NCI-H146 treated with DMSO at 0.1 percent for 48 hours (cell line): Measurements from ENCODE around the gene IL3.

Experiments used
- DNase-seq: peaks from one replicate; lab custom pipeline; 2025; ENCODE audit not compliant: unreplicated experiment; lab: John Stamatoyannopoulos, UW

The IL3 gene

GRCh38 chr5:132056610-132057497 lies 3.6 kb upstream of the IL3 start:
- DNase-seq, result no peak

- DNase-seq, result no peak
Measured at GRCh38 chr5:132057498-132058255, 2.8 kb upstream of the IL3 start.

GRCh38 chr5:132058646-132059042 lies 1.8 kb upstream of the IL3 start:
- DNase-seq, result no peak

- DNase-seq, result no peak
Measured at GRCh38 chr5:132059043-132059695, 1.3 kb upstream of the IL3 start.

GRCh38 chr5:132059696-132060500 lies 557 bp upstream of the IL3 start:
- no peak for DNase-seq

- DNase-seq, result no peak
Measured at GRCh38 chr5:132063090-132063911, 2.8 kb downstream of the IL3 start.

- DNase-seq, result no peak
Measured at GRCh38 chr5:132064140-132064539, 3.7 kb downstream of the IL3 start.

- DNase-seq, result peak; percentile 3
Measured at GRCh38 chr5:132064738-132065331, 4.4 kb downstream of the IL3 start.

GRCh38 chr5:132065351-132065937 lies 5.0 kb downstream of the IL3 start:
- DNase-seq, result peak; percentile 1

GRCh38 chr5:132065951-132066701 lies 5.7 kb downstream of the IL3 start:
- DNase-seq, result no peak

GRCh38 chr5:132066871-132067270 lies 6.4 kb downstream of the IL3 start:
- DNase-seq, result no peak

GRCh38 chr5:132067451-132067850 lies 7.0 kb downstream of the IL3 start:
- no peak for DNase-seq

GRCh38 chr5:132067941-132068808 lies 7.7 kb downstream of the IL3 start:
- DNase-seq, result no peak

GRCh38 chr5:132069561-132069960 lies 9.1 kb downstream of the IL3 start:
- DNase-seq, result no peak

- DNase-seq, result no peak
Measured at GRCh38 chr5:132069994-132070393, 9.5 kb downstream of the IL3 start.

GRCh38 chr5:132070460-132071337 lies 10.2 kb downstream of the IL3 start:
- DNase-seq, result no peak

GRCh38 chr5:132071338-132071707 lies 10.9 kb downstream of the IL3 start:
- DNase-seq, result no peak
